H9 (cell line): Measurements from ENCODE around the gene UPF2. TPM values are rescaled to one million over a fixed set of nuclear protein-coding genes. Genes with fewer than 3 reads are reported as not detected.
A peak's percentile ranks its signal among the peaks of the same experiment; 100 is the strongest.

Experiments used
- DNase-seq: peaks from one replicate; pipeline ENCODE4 v3.0.0-alpha.2; 2017
- H2AFZ ChIP-seq: one replicate; pipeline ENCODE4 v1.6.1; 2013; ENCODE audit warnings: mild to moderate bottlenecking, low read length, control low read depth, moderate library complexity
- H2AK5ac ChIP-seq: 2 replicates; pipeline ENCODE4 v1.6.1; 2013; ENCODE audit warnings: low read length, control low read depth, mixed read lengths; ENCODE audit not compliant: insufficient read length
- H2BK120ac ChIP-seq: one replicate; pipeline ENCODE4 v1.6.1; 2013; ENCODE audit warnings: low read depth, mild to moderate bottlenecking, low read length, control low read depth, inconsistent platforms; ENCODE audit not compliant: poor library complexity, severe bottlenecking
- H2BK12ac ChIP-seq: 2 replicates; pipeline ENCODE4 v1.6.1; 2013; ENCODE audit warnings: low read length, control low read depth, mixed read lengths, low read depth; ENCODE audit not compliant: insufficient read length
- H2BK15ac ChIP-seq: 2 replicates; pipeline ENCODE4 v1.6.1; 2013; ENCODE audit warnings: low read depth, low read length, control low read depth
- H2BK20ac ChIP-seq: one replicate; pipeline ENCODE4 v1.6.1; 2013; ENCODE audit warnings: low read depth, mild to moderate bottlenecking, low read length, control low read depth, inconsistent platforms; ENCODE audit not compliant: poor library complexity, severe bottlenecking
- H2BK5ac ChIP-seq: 2 replicates; pipeline ENCODE4 v1.6.1; 2013; ENCODE audit warnings: low read length, control low read depth, mixed read lengths; ENCODE audit not compliant: insufficient read length
- H3K14ac ChIP-seq: 2 replicates; pipeline ENCODE4 v1.6.1; 2013; ENCODE audit warnings: low read length, control low read depth; ENCODE audit not compliant: insufficient read depth
- H3K18ac ChIP-seq: 2 replicates; pipeline ENCODE4 v1.6.1; 2013; ENCODE audit warnings: low read depth, mild to moderate bottlenecking, mixed read lengths, low read length, control low read depth; ENCODE audit not compliant: insufficient read length
- H3K23ac ChIP-seq: 2 replicates; pipeline ENCODE4 v1.6.1; 2013; ENCODE audit warnings: low read length, control low read depth, mixed read lengths, low read depth; ENCODE audit not compliant: insufficient read length
- H3K23me2 ChIP-seq: 2 replicates; pipeline ENCODE4 v1.6.1; 2013; ENCODE audit warnings: low read depth, mild to moderate bottlenecking, mixed read lengths, low read length, control low read depth; ENCODE audit not compliant: insufficient read length, poor library complexity, severe bottlenecking
- H3K27ac ChIP-seq: 2 replicates; pipeline ENCODE4 v1.5.1; 2013; ENCODE audit warnings: low read length, control low read depth, mixed read lengths, low read depth; ENCODE audit not compliant: insufficient read length
- H3K27me3 ChIP-seq: 2 replicates; pipeline ENCODE4 v1.6.1; 2013; ENCODE audit warnings: low read length, control low read depth, inconsistent platforms; ENCODE audit not compliant: insufficient read depth
- H3K4ac ChIP-seq: 2 replicates; pipeline ENCODE4 v1.6.1; 2013; ENCODE audit warnings: low read depth, mild to moderate bottlenecking, control low read depth, inconsistent platforms, low read length, moderate library complexity
- H3K4me1 ChIP-seq: 2 replicates; pipeline ENCODE4 v1.6.1; 2013; ENCODE audit warnings: low read length, control low read depth, inconsistent platforms; ENCODE audit not compliant: insufficient read depth
- H3K4me2 ChIP-seq: 2 replicates; pipeline ENCODE4 v1.6.1; 2013; ENCODE audit warnings: low read length, control low read depth, mixed read lengths; ENCODE audit not compliant: insufficient read length, insufficient read depth
- H3K56ac ChIP-seq: 2 replicates; pipeline ENCODE4 v1.6.1; 2013; ENCODE audit warnings: low read depth, mild to moderate bottlenecking, mixed read lengths, low read length, control low read depth; ENCODE audit not compliant: insufficient read length
- H3K79me1 ChIP-seq: 2 replicates; pipeline ENCODE4 v1.6.1; 2013; ENCODE audit warnings: low read depth, mild to moderate bottlenecking, moderate library complexity, low read length, control low read depth, inconsistent platforms; ENCODE audit not compliant: insufficient read depth, poor library complexity, severe bottlenecking
- H3K79me2 ChIP-seq: 2 replicates; pipeline ENCODE4 v1.6.1; 2013; ENCODE audit warnings: low read length, control low read depth, inconsistent platforms; ENCODE audit not compliant: insufficient read depth
- H3K9ac ChIP-seq: 2 replicates; pipeline ENCODE4 v1.6.1; 2013; ENCODE audit warnings: low read length, control low read depth, mixed read lengths; ENCODE audit not compliant: insufficient read length; ENCODE audit errors: extremely low read depth
- H3K9me3 ChIP-seq: one replicate; pipeline ENCODE4 v1.6.1; 2013; ENCODE audit warnings: low read depth, low read length, inconsistent platforms; ENCODE audit not compliant: control insufficient read depth
- H3T11ph ChIP-seq: one replicate; pipeline ENCODE4 v1.6.1; 2013; ENCODE audit warnings: mild to moderate bottlenecking, low read length, control low read depth, inconsistent platforms
- H4K20me1 ChIP-seq: one replicate; pipeline ENCODE4 v1.6.1; 2013; ENCODE audit not compliant: control insufficient read depth, insufficient read length, insufficient read depth
- H4K5ac ChIP-seq: 2 replicates; pipeline ENCODE4 v1.6.1; 2013; ENCODE audit warnings: low read depth, mild to moderate bottlenecking, mixed read lengths, low read length, control low read depth; ENCODE audit not compliant: insufficient read length
- H4K8ac ChIP-seq: replicated peaks from 2 replicates; pipeline ENCODE4 v1.6.1; 2013; ENCODE audit warnings: low read length, control low read depth, mixed read lengths, low read depth; ENCODE audit not compliant: insufficient read length
- H4K91ac ChIP-seq: 2 replicates; pipeline ENCODE4 v1.6.1; 2013; ENCODE audit warnings: low read depth, mild to moderate bottlenecking, moderate library complexity, mixed read lengths, low read length, control low read depth; ENCODE audit not compliant: insufficient read length
- H3K27ac Mint-ChIP-seq, 3 experiments: 2 replicates in 2 of 3; 3 replicates in 1 of 3; pipeline ENCODE4 v1.8.0; 2020 to 2021; ENCODE audit warnings: mixed read lengths in 3 of 3, mild to moderate bottlenecking in 1 of 3, moderate library complexity in 1 of 3
- H3K27me3 Mint-ChIP-seq: 2 replicates; pipeline ENCODE4 v1.8.0; 2021; ENCODE audit warnings: low read depth, mild to moderate bottlenecking, moderate library complexity, mixed read lengths
- H3K36me3 Mint-ChIP-seq, 3 experiments: 2 replicates in 2 of 3; 3 replicates in 1 of 3; pipeline ENCODE4 v1.8.0; 2020 to 2021; ENCODE audit warnings: low read depth in 3 of 3, mixed read lengths in 3 of 3; ENCODE audit not compliant: insufficient read depth in 1 of 3
- H3K4me1 Mint-ChIP-seq, 2 experiments: 2 replicates each; pipeline ENCODE4 v1.8.0; 2020; ENCODE audit warnings: mixed read lengths in 2 of 2
- H3K4me3 Mint-ChIP-seq, 2 experiments: 2 replicates in 1 of 2; 3 replicates in 1 of 2; pipeline ENCODE4 v1.8.0; 2020 to 2021; ENCODE audit warnings: mild to moderate bottlenecking in 2 of 2, mixed read lengths in 2 of 2, moderate library complexity in 1 of 2
- H3K9me3 Mint-ChIP-seq, 2 experiments: 2 replicates in 1 of 2; 3 replicates in 1 of 2; pipeline ENCODE4 v1.8.0; 2020; ENCODE audit warnings: mild to moderate bottlenecking in 2 of 2, mixed read lengths in 2 of 2, moderate library complexity in 1 of 2
- WGBS: extraction: QIAGEN DNeasy Blood & Tissue Kit; methylation state at CpG from one replicate; pipeline ENCODE4 v1.1.7; 2013; ENCODE audit warnings: missing lambda C conversion rate, low lambda C conversion rate, mixed read lengths; ENCODE audit not compliant: insufficient read length; ENCODE audit errors: extremely low coverage; 5-methylcytosine and 5-hydroxymethylcytosine counted together
- total RNA-seq: library from RNA; stranded (reverse); gene quantifications from 2 replicates; pipeline ENCODE4 v1.2.1, GENCODE V29; 2021
- TF ChIP-seq, protein P1 (sequence below): fragments of 200-600 bp; sonication (generic); conservative IDR thresholded peaks from 3 replicates; pipeline ENCODE4 v1.8.0; 2021; ENCODE audit warnings: antibody characterized with exemption, mild to moderate bottlenecking

UPF2 gene
- total RNA-seq, 1 experiment from 2014 or later: 34.1 TPM

DNA sequence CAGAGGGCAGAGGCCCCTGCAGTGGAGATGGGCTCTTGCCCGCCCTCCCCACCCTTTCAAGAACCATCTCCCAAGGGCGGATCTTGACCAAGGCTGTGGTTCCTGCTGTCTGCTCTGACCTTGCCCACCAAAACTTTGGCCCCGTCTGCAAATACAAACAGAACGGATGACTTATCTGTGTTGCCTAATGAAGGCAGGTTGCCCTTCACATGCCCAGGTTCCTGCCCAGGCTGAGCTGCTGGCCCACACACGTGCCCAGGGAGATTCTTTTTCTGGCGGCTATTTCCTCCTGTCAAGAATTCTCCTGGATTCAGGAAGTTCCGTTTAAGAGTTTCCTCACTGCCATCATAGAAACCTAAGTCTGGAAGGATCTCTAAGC, 141.2 kb downstream of the UPF2 start:
- Histone ChIP-seq H3K4me2 (no peak overlapping the region), H3K56ac (no peak overlapping the region), H3K9ac (no peak overlapping the region), H4K8ac (no peak overlapping the region), H3T11ph (no peak overlapping the region), H3K79me1 (no peaks in the 10 kb centered on the region), H2BK12ac (no peak overlapping the region), H3K4me1 (peaks cover 8% of the 10 kb centered on the region), H2BK15ac (no peak overlapping the region), H3K18ac (no peak overlapping the region), H2BK120ac (no peak overlapping the region), H2AFZ (no peak overlapping the region), H3K14ac (no peak overlapping the region), H4K91ac (no peak overlapping the region), H3K23ac (no peak overlapping the region), H3K27me3 (no peaks in the 10 kb centered on the region), H3K23me2 (no peaks in the 10 kb centered on the region), H2BK5ac (no peak overlapping the region), H2AK5ac (no peak overlapping the region), H3K9me3 (no peaks in the 10 kb centered on the region), H2BK20ac (no peak overlapping the region), H4K5ac (no peak overlapping the region), H4K20me1 (no peaks in the 10 kb centered on the region), H3K27ac (no peak overlapping the region), H3K4ac (no peak overlapping the region), H3K79me2 (no peaks in the 10 kb centered on the region)
- no peak overlapping the region for H3K4me3 Mint-ChIP-seq
- no peaks in the 10 kb centered on the region for H3K36me3 Mint-ChIP-seq
- TF ChIP-seq, protein P1, sequence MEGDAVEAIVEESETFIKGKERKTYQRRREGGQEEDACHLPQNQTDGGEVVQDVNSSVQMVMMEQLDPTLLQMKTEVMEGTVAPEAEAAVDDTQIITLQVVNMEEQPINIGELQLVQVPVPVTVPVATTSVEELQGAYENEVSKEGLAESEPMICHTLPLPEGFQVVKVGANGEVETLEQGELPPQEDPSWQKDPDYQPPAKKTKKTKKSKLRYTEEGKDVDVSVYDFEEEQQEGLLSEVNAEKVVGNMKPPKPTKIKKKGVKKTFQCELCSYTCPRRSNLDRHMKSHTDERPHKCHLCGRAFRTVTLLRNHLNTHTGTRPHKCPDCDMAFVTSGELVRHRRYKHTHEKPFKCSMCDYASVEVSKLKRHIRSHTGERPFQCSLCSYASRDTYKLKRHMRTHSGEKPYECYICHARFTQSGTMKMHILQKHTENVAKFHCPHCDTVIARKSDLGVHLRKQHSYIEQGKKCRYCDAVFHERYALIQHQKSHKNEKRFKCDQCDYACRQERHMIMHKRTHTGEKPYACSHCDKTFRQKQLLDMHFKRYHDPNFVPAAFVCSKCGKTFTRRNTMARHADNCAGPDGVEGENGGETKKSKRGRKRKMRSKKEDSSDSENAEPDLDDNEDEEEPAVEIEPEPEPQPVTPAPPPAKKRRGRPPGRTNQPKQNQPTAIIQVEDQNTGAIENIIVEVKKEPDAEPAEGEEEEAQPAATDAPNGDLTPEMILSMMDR: no peak
- DNase-seq: no peak
- H3K27me3 Mint-ChIP-seq: no peaks in the 10 kb centered on the region
- H3K4me1 Mint-ChIP-seq: peaks cover 11 to 24% of the 10 kb centered on the region in 2 experiments
- peak overlapping the region in 1 of 3 experiments; percentile 30; a peak in 2 of 7 replicates for H3K27ac Mint-ChIP-seq
- no peaks in the 10 kb centered on the region for H3K9me3 Mint-ChIP-seq
- no CpG with 5 or more reads among the region's 7 CpGs for WGBS
